CD4-positive, alpha-beta T cell (primary cell): ENCODE measurements around the gene MZT2A. TPM values are rescaled to one million over a fixed set of nuclear protein-coding genes. Genes with fewer than 3 reads are reported as not detected.
"Not testable (repeated sequence)": the region's sequence is repeated elsewhere in the genome, so short reads cannot be mapped to it uniquely, and the experiment has no call there.

Experiments
- ATAC-seq: fragments of 200-7000 bp; cut with Tn5 transposase; one replicate; pipeline ENCODE4 v1.10.0; 2022; ENCODE audit warnings: mild to moderate bottlenecking; ENCODE audit not compliant: poor library complexity
- CTCF ChIA-PET: fragments of 350-600 bp; sonication (Branson Sonifier 250); formaldehyde crosslinking; loops from one replicate; lab custom pipeline; 2021; ENCODE audit warnings: antibody characterized with exemption, inconsistent platforms; lab: Charles Lee
- POLR2A ChIA-PET: fragments of 350-600 bp; sonication (Branson Sonifier 250); formaldehyde crosslinking; loops from one replicate; lab custom pipeline; 2021; ENCODE audit warnings: antibody characterized with exemption, inconsistent platforms; lab: Charles Lee
- DNase-seq, 14 experiments: peaks; one replicate each; pipeline ENCODE4 v3.0.0-alpha.2; 2013 to 2020; ENCODE audit warnings: mixed read lengths in 2 of 14
- H3K27ac ChIP-seq, 2 donors: one replicate each; pipeline versions ENCODE4 v1.5.1 to v1.7.0; 2013; ENCODE audit warnings: low read length in 2 of 2, low read depth in 1 of 2, mild to moderate bottlenecking in 1 of 2
- H3K27me3 ChIP-seq, 2 experiments: 1 replicate in 1 of 2; 2 replicates in 1 of 2; pipeline versions ENCODE4 v1.6.1 to v1.7.0; 2013; ENCODE audit warnings: low read length in 2 of 2, control low read depth in 1 of 2, mild to moderate bottlenecking in 1 of 2, moderate library complexity in 1 of 2; ENCODE audit not compliant: insufficient read depth in 2 of 2, control insufficient read depth in 1 of 2
- H3K36me3 ChIP-seq: one replicate; pipeline ENCODE4 v1.6.1; 2013; ENCODE audit warnings: low read length, control low read depth; ENCODE audit not compliant: insufficient read depth
- H3K4me1 ChIP-seq: one replicate; pipeline ENCODE4 v1.6.1; 2013; ENCODE audit warnings: low read length, control low read depth; ENCODE audit not compliant: insufficient read depth
- H3K4me3 ChIP-seq: one replicate; pipeline ENCODE4 v1.5.1; 2013; ENCODE audit warnings: mild to moderate bottlenecking, low read length, moderate library complexity
- H3K9me3 ChIP-seq, 2 experiments: 1 replicate in 1 of 2; 2 replicates in 1 of 2; pipeline versions ENCODE4 v1.6.1 to v1.7.0; 2013; ENCODE audit warnings: low read length in 2 of 2, mild to moderate bottlenecking in 2 of 2, control low read depth in 1 of 2, moderate library complexity in 1 of 2; ENCODE audit not compliant: control insufficient read depth in 1 of 2, insufficient read depth in 1 of 2
- H3K27ac Mint-ChIP-seq: one replicate; pipeline ENCODE4 v1.8.0; 2020; ENCODE audit warnings: mixed read lengths
- H3K27me3 Mint-ChIP-seq: one replicate; pipeline ENCODE4 v1.8.0; 2021; ENCODE audit warnings: mixed read lengths
- H3K36me3 Mint-ChIP-seq: one replicate; pipeline ENCODE4 v1.8.0; 2021; ENCODE audit warnings: low read depth, mixed read lengths
- H3K4me1 Mint-ChIP-seq: one replicate; pipeline ENCODE4 v1.8.0; 2021; ENCODE audit warnings: low read depth, mixed read lengths
- H3K4me3 Mint-ChIP-seq: one replicate; pipeline ENCODE4 v1.8.0; 2020; ENCODE audit warnings: mild to moderate bottlenecking, mixed read lengths
- H3K9me3 Mint-ChIP-seq: one replicate; pipeline ENCODE4 v1.8.0; 2020; ENCODE audit warnings: mixed read lengths
- CTCF ChIP-seq: fragments of 200-600 bp; IDR thresholded peaks from one replicate; pipeline ENCODE4 v1.8.0; 2022; ENCODE audit warnings: antibody characterized with exemption, mild to moderate bottlenecking
- intact Hi-C, 2 experiments: fragments of 100-400 bp; cut with DNase I in 1 of 2; cut with micrococcal nuclease in 1 of 2; formaldehyde crosslinking; loops; one replicate each; pipeline versions ENCODE4 v1.15.1 to v1.9.0; 2023 to 2025; cut with DNase I, micrococcal nuclease
- total RNA-seq, 174 experiments: library from RNA in 2 of 174; stranded (reverse) in 2 of 174; gene quantifications; one replicate each; pipeline ENCODE4 v1.2.3 and lab custom pipeline; 2021 to 2026

The MZT2A gene
- total RNA-seq, 2 experiments from 2014 or later = 55.3 to 58.7 TPM

- Histone ChIP-seq H3K27ac (no peak overlapping the region), H3K36me3 (peaks cover 27% of the 10 kb centered on the region), H3K4me3 (no peak overlapping the region), H3K9me3 (no peaks in the 10 kb centered on the region), H3K27me3 (no peaks in the 10 kb centered on the region), H3K4me1 (no peaks in the 10 kb centered on the region)
- TF ChIP-seq CTCF = no peak
- CTCF ChIA-PET = no interaction called here
- H3K4me3 Mint-ChIP-seq = no peak overlapping the region
- POLR2A ChIA-PET = no interaction called here
- H3K4me1 Mint-ChIP-seq = no peaks in the 10 kb centered on the region
- ATAC-seq (no peak), DNase-seq (no peak)
- intact Hi-C loops = no loop called here
- no peaks in the 10 kb centered on the region for H3K9me3 Mint-ChIP-seq
- no peaks in the 10 kb centered on the region for H3K27me3 Mint-ChIP-seq
- peaks cover 62% of the 10 kb centered on the region for H3K36me3 Mint-ChIP-seq
- H3K27ac Mint-ChIP-seq = no peak overlapping the region
Observed at GRCh38 chr2:131516011-131516410, 23.8 kb upstream of the MZT2A start.

- POLR2A ChIA-PET, intact Hi-C loops, H3K4me3 ChIP-seq, H3K27me3 Mint-ChIP-seq, H3K4me1 ChIP-seq, DNase-seq, H3K4me3 Mint-ChIP-seq, H3K27me3 ChIP-seq, H3K9me3 Mint-ChIP-seq, H3K27ac ChIP-seq, H3K27ac Mint-ChIP-seq, H3K9me3 ChIP-seq, H3K4me1 Mint-ChIP-seq, CTCF ChIA-PET, ATAC-seq: not testable (repeated sequence)
- peaks cover 22% of the 10 kb centered on the region for H3K36me3 ChIP-seq
- H3K36me3 Mint-ChIP-seq = peaks cover 65% of the 10 kb centered on the region
Observed at GRCh38 chr2:131515235-131515634, 23.0 kb upstream of the MZT2A start.

GRCh38 chr2:131514408-131515166, 22.4 kb upstream of the MZT2A start:
- CTCF ChIA-PET = not testable (repeated sequence)

GRCh38 chr2:131511969-131512870, 20.0 kb upstream of the MZT2A start:
- peaks cover 69% of the 10 kb centered on the region for H3K36me3 Mint-ChIP-seq
- DNase-seq, H3K27ac Mint-ChIP-seq, CTCF ChIA-PET, ATAC-seq, H3K9me3 ChIP-seq, intact Hi-C loops, H3K4me1 Mint-ChIP-seq, H3K4me3 Mint-ChIP-seq, H3K27ac ChIP-seq, H3K27me3 Mint-ChIP-seq, H3K4me1 ChIP-seq, H3K27me3 ChIP-seq, POLR2A ChIA-PET, H3K4me3 ChIP-seq, H3K9me3 Mint-ChIP-seq: not testable (repeated sequence)
- peaks cover 41% of the 10 kb centered on the region for H3K36me3 ChIP-seq

More at GRCh38 chr2:131514408-131515166, 22.4 kb upstream of the MZT2A start:
- POLR2A ChIA-PET, H3K27ac Mint-ChIP-seq, H3K27me3 Mint-ChIP-seq, ATAC-seq, H3K4me1 Mint-ChIP-seq, DNase-seq, H3K9me3 ChIP-seq, intact Hi-C loops, H3K27me3 ChIP-seq, H3K4me3 Mint-ChIP-seq, H3K27ac ChIP-seq, H3K9me3 Mint-ChIP-seq, H3K4me3 ChIP-seq, H3K4me1 ChIP-seq: not testable (repeated sequence)
- peaks cover 28% of the 10 kb centered on the region for H3K36me3 ChIP-seq
- H3K36me3 Mint-ChIP-seq = peaks cover 69% of the 10 kb centered on the region

GRCh38 chr2:131511291-131511968, 19.2 kb upstream of the MZT2A start:
- ATAC-seq, H3K4me1 Mint-ChIP-seq, H3K27ac Mint-ChIP-seq, H3K27ac ChIP-seq, intact Hi-C loops, H3K4me3 Mint-ChIP-seq, CTCF ChIA-PET, H3K27me3 Mint-ChIP-seq, H3K27me3 ChIP-seq, H3K9me3 ChIP-seq, DNase-seq, H3K9me3 Mint-ChIP-seq, H3K4me3 ChIP-seq, POLR2A ChIA-PET, H3K4me1 ChIP-seq: not testable (repeated sequence)
- peaks cover 39% of the 10 kb centered on the region for H3K36me3 ChIP-seq
- peaks cover 73% of the 10 kb centered on the region for H3K36me3 Mint-ChIP-seq
